ENCODE measurements around the gene CA7.
A peak's percentile ranks its signal among the peaks of the same experiment; 100 is the strongest.
"Not testable (repeated sequence)": the region's sequence is repeated elsewhere in the genome, so short reads cannot be mapped to it uniquely, and the experiment has no call there.

The CA7 gene

GRCh38 chr16:66847533-66848067 lies 3.4 kb downstream of the CA7 start:
- no peak for DNase-seq

- no peak for DNase-seq
These were observed 4.0 kb downstream of the CA7 start for GRCh38 chr16:66848172-66848571.

GRCh38 chr16:66849021-66849420 lies 4.8 kb downstream of the CA7 start:
- DNase-seq = no peak

- no peak for DNase-seq
These were observed 5.3 kb downstream of the CA7 start for GRCh38 chr16:66849549-66849948.

GRCh38 chr16:66850115-66850815 lies 6.1 kb downstream of the CA7 start:
- DNase-seq = no peak

- DNase-seq = no peak
These were observed 7.2 kb downstream of the CA7 start for GRCh38 chr16:66851166-66851964.

GRCh38 chr16:66853261-66854139 lies 9.3 kb downstream of the CA7 start:
- DNase-seq = no peak

GRCh38 chr16:66856184-66856730 lies 12.0 kb downstream of the CA7 start:
- no peak for DNase-seq

GRCh38 chr16:66856801-66857200 lies 12.6 kb downstream of the CA7 start:
- DNase-seq = no peak

- DNase-seq = no peak
These were observed 13.2 kb downstream of the CA7 start for GRCh38 chr16:66857437-66857836.

GRCh38 chr16:66858740-66859396 lies 14.7 kb downstream of the CA7 start:
- no peak for DNase-seq

- DNase-seq = no peak
These were observed 15.3 kb downstream of the CA7 start for GRCh38 chr16:66859397-66860068.

GRCh38 chr16:66862023-66862520 lies 17.9 kb downstream of the CA7 start:
- no peak for DNase-seq

- DNase-seq = no peak
These were observed 19.5 kb downstream of the CA7 start for GRCh38 chr16:66863707-66864106.

GRCh38 chr16:66869424-66869823 lies 25.2 kb downstream of the CA7 start:
- DNase-seq = no peak

- not testable (repeated sequence) for DNase-seq
These were observed 27.1 kb downstream of the CA7 start for GRCh38 chr16:66871363-66871762.

- no peak for DNase-seq
These were observed 27.6 kb downstream of the CA7 start for GRCh38 chr16:66871840-66872239.

- DNase-seq = no peak
These were observed 28.3 kb downstream of the CA7 start for GRCh38 chr16:66872559-66872942.

GRCh38 chr16:66872943-66873684 lies 28.9 kb downstream of the CA7 start:
- peak; percentile 100 for DNase-seq

- DNase-seq = no peak
These were observed 29.5 kb downstream of the CA7 start for GRCh38 chr16:66873685-66874055.

Data from suppressor macrophage treated with lipopolysaccharide for 4 hours (primary cell).